ENCODE data around the gene SPTLC2. TPM values are rescaled to one million over a fixed set of nuclear protein-coding genes. Genes with fewer than 3 reads are reported as not detected.

SPTLC2 gene
- total RNA-seq, 4 donors from 2014 or later = 21.6 to 35.5 (median 29.8) TPM

GRCh38 chr14:77478796-77479195 is 137.6 kb downstream of the SPTLC2 start:
- no peaks in the 10 kb centered on the region for H3K36me3 ChIP-seq
- TF ChIP-seq POLR2A (IDR thresholded peaks at IDR 0.05) = no peak
- TF ChIP-seq CTCF (IDR thresholded peaks at IDR 0.05) = no peak
- H3K27ac ChIP-seq = no peak overlapping the region
- DNase-seq = no peak
- H3K4me1 ChIP-seq = no peaks in the 10 kb centered on the region
- no peak overlapping the region for H3K4me3 ChIP-seq
- no peaks in the 10 kb centered on the region for H3K9me3 ChIP-seq
- no peaks in the 10 kb centered on the region for H3K27me3 ChIP-seq

- H3K36me3 ChIP-seq = no peaks in the 10 kb centered on the region
- H3K27ac ChIP-seq = no peak overlapping the region
- no peak overlapping the region for H3K4me3 ChIP-seq
- no peaks in the 10 kb centered on the region for H3K9me3 ChIP-seq
- H3K27me3 ChIP-seq = no peaks in the 10 kb centered on the region
- no peak for DNase-seq
- TF ChIP-seq CTCF (IDR thresholded peaks at IDR 0.05) (no peak), POLR2A (IDR thresholded peaks at IDR 0.05) (no peak)
- H3K4me1 ChIP-seq = no peaks in the 10 kb centered on the region
These were observed 138.4 kb downstream of the SPTLC2 start for GRCh38 chr14:77478029-77478428.

GRCh38 chr14:77475432-77476115 is 140.9 kb downstream of the SPTLC2 start:
- H3K4me3 ChIP-seq = no peak overlapping the region
- TF ChIP-seq POLR2A (IDR thresholded peaks at IDR 0.05) = no peak
- TF ChIP-seq CTCF (IDR thresholded peaks at IDR 0.05) = no peak
- no peak overlapping the region for H3K27ac ChIP-seq
- H3K27me3 ChIP-seq = no peaks in the 10 kb centered on the region
- no peak for DNase-seq
- no peaks in the 10 kb centered on the region for H3K36me3 ChIP-seq
- H3K4me1 ChIP-seq = no peaks in the 10 kb centered on the region
- H3K9me3 ChIP-seq = no peaks in the 10 kb centered on the region

GRCh38 chr14:77474479-77475177 is 141.8 kb downstream of the SPTLC2 start:
- Histone ChIP-seq H3K4me1 (no peaks in the 10 kb centered on the region), H3K27ac (no peak overlapping the region), H3K36me3 (peaks cover 0 to 1% (median 0%) of the 10 kb centered on the region in 3 donors), H3K9me3 (no peaks in the 10 kb centered on the region), H3K27me3 (no peaks in the 10 kb centered on the region), H3K4me3 (no peak overlapping the region)
- no peak for DNase-seq
- no peak for TF ChIP-seq CTCF (IDR thresholded peaks at IDR 0.05)
- TF ChIP-seq POLR2A (IDR thresholded peaks at IDR 0.05) = no peak

- H3K9me3 ChIP-seq = no peaks in the 10 kb centered on the region
- no peak for DNase-seq
- TF ChIP-seq CTCF (IDR thresholded peaks at IDR 0.05) = no peak
- no peak for TF ChIP-seq POLR2A (IDR thresholded peaks at IDR 0.05)
- H3K4me1 ChIP-seq = no peaks in the 10 kb centered on the region
- peaks cover 0 to 8% (median 0%) of the 10 kb centered on the region in 3 donors for H3K36me3 ChIP-seq
- H3K27ac ChIP-seq = no peak overlapping the region
- H3K27me3 ChIP-seq = no peaks in the 10 kb centered on the region
- H3K4me3 ChIP-seq = no peak overlapping the region
These were observed 142.5 kb downstream of the SPTLC2 start for GRCh38 chr14:77473921-77474320.
